SKM-1 (cell line): ENCODE measurements around the gene PLN.

Experiments
- DNase-seq: peaks from one replicate; lab custom pipeline; 2025; ENCODE audit not compliant: unreplicated experiment; lab: John Stamatoyannopoulos, UW

The PLN gene

DNA sequence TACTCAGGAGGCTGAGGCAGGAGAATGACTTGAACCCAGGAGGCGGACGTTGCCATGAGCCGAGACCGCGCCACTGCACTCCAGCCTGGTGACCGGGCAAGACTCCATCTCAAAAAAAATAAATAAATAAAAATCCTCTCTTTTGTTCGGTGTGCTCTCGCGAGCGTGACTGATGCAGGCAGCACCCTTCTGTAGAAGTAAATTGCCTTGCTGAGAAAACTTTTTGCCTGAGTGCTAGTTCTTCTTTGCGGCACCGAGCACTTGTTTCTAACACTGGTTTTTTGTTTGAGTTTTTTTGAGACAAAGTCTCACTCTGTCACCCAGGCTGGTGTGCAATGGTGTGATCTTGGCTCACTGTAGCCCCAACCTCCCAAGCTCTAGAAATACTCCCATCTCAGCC, 30.5 kb downstream of the PLN start:
- DNase-seq, result no peak

GRCh38 chr6:118579786-118580185, 31.7 kb downstream of the PLN start:
- DNase-seq, result no peak

DNA sequence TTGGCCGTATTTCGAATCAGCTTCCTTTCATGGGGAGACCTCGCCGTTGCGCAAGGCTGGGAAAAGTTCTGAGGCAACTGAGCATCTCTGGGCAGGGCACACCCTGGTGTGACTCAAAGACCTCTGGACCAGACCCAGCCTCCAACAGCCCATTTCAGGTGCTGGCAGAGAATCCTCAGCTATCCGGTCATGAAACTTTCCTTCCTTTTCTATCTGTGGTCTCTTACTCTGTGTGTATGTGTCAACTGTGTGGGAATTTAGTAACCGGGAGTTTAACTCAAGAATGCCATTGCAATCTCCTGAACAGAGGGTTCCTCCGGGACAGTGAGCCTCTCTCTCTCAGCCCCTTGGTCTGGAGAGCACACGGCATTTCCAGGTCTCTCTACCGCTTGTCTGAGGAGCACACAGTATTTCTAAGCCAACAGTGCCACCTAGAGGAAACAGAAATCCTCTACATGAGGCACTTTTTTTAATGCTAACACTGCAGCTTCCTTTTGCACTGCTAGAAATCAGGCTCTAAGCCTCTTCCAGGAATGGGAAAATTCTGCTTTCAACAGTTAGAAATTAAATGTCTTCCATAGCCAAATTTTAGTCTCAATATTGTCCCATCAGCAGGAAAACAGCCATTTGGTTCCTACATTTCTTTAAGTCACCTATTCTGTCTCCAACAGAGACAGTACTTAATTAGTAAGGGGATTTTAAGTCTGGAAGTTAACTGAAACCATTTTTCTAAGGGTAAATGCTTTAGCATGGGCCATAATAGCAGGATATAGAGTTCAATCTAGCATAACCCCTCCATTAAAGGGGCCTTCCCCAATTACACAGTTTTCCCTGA, 32.7 kb downstream of the PLN start:
- DNase-seq, result peak; percentile 75

- DNase-seq, result peak; percentile 50
These were observed 33.4 kb downstream of the PLN start for GRCh38 chr6:118581489-118581959.

- no peak for DNase-seq
These were observed 36.8 kb downstream of the PLN start for GRCh38 chr6:118584911-118585310.

DNA sequence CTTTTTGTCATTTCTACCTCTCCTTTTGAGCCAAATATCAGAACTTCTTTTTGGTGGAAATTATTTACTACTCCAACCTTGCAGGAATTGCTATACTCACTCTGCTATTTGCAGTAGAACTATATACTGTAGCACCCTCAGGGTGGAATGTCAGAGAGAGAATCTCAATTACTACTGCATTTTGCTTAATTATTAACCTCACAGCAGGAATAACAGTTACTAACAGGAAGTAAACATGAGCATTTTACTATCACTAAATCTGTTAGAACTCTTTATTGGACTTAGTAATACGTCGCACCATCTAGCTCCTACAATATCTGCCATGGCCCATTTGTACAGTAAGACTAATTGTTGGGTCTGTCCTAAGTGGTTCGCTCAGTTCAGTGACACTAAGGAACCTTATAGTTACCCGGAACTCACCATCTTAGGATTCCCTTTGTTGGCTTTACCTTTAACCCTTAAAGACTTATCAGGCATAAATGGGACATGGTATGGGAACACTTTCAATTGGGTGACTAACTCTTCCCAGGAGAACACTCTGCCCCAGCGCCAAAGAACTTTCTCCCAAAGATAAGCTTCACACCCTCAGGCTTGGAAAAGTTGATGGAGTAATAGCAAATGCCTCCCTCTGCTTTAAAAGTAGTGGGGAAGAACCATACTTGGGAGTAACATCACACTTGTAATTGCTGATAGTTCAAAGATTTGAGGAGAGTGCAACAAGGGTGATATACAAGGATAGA, 38.8 kb downstream of the PLN start:
- DNase-seq, result no peak

DNA sequence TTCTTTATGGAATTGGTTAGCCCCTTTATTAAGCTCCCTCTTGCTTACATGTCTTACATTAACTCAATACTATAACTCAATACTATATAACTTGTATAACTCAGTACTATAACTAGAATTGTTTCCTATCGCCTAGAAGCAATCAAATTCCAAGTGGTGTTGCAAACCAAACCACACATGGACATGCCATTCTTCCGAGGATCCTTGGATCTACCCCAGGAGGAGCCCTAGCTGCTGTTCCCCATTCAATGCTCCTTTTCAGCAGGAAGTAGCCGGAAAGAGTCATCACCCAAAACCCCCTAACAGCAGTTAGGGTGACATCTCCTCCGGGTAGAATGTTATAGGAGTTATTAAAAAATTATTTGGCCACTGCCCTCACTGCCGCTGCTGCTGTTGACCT, 40.5 kb downstream of the PLN start:
- DNase-seq, result no peak

DNA sequence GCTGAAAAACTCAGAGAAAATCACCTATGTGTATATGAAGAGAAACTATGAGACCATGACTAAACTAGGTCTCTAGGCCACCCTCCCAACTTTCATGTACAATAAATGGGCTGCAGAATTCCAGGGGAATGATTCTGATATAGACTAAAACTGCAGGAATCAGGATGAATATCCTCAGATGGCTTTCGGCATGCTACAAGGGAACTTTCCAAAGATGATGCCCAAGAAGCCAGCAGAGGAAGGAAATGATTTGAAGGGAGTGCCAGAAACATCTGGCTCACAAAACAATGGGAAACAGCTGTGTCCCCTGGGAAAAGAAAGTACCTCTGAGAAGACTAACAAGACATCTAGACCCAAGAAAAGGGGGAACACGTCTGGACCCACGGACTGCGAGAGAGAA, 41.1 kb downstream of the PLN start:
- no peak for DNase-seq

- no peak for DNase-seq
These were observed 41.7 kb downstream of the PLN start for GRCh38 chr6:118589649-118590365.

DNA sequence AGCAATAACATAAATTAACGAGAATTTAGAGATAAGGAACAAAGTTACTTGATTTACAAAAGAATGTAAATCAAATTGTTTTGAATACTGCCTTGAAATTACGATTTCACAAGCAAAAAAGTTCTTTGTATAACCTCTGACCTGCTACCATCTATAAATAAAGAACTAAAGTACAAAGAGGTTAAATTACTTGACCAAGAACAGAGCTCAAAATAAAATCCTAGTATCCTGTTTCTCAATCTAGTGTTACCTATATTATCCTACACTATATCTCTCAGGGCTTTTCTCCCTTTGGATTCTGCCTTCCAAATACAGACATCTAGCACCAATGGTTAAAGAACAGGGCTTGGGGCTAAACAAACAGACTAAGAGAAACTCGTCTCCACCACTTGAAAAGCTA, 43.8 kb downstream of the PLN start:
- no peak for DNase-seq

- DNase-seq, result peak; percentile 29
These were observed 46.8 kb downstream of the PLN start for GRCh38 chr6:118594877-118595276.

DNA sequence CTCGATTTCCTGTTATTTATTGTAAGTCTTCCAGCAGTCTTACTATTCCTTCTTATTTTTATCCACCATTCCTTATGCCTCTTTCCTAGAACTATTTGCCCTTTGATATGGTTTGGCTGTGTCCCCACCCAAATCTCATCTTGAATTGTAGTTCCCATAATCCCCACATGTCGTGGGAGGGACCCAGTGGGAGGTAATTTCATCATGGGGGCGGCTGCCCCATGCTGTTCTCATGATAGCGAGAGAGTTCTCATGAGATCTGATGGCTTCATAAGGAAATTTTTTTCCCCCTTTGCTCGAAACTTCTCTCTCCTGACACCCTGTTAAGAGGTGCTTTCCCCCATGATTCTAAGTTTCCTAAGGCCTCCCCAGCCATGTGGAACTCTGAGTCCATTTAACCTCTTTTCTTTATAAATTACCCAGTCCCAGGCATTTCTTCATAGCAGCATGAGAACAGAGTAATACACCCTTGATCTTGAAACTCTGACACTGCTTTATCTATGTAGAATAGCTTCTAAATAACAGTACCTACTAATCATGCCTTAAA, 48.8 kb downstream of the PLN start:
- no peak for DNase-seq

- no peak for DNase-seq
These were observed 49.5 kb downstream of the PLN start for GRCh38 chr6:118597636-118598035.

DNA sequence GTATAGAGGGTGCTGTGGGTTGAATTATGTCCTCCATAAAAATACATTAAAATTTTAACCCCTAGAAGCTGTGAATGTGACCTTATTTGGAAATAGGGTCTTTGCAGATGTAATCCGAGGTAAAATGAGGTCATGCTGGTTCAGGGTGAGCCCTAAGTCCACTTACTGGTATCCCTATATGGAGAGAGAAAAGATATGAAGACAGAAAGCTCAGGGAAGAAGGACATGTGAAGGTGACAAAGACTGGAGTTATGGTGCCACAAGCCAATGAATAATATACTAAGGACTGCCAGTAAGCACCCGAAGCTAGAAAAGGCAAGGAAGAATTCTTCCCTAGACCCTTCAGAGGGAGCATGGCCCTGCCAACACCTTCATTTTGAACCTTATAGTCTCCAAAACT, 50.2 kb downstream of the PLN start:
- DNase-seq, result no peak

GRCh38 chr6:118602300-118602699, 54.2 kb downstream of the PLN start:
- no peak for DNase-seq

GRCh38 chr6:118603372-118603771, 55.3 kb downstream of the PLN start:
- DNase-seq, result no peak

GRCh38 chr6:118606268-118606667, 58.2 kb downstream of the PLN start:
- no peak for DNase-seq

DNA sequence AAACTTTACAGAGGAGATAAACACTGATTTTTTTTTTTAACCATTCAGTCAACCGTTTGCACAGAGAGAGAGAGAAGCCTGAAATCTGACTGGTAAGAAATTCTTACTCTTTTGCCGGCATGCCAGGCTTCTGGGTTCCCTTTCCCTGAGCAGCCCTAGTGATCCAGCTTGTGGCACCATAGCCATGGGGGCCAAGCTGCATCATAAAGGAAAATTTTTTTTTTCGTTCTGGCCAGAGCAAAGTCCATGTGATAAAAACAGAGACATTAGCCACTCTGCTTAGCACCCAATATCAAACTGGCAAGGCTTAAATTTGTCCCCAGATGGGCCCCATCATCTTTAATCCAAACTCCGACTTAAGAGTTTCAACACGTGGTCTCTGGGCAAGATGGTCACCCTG, 58.8 kb downstream of the PLN start:
- no peak for DNase-seq
